ENCODE data around the gene SHPK.

Gene SHPK

GRCh38 chr17:3636154-3636907 lies at the start of gene SHPK, which contains the start of gene CTNS:
Gene SHPK (minus strand): TSS chr17:3636250. CDS start chr17:3636219, 31 bp downstream.
Gene CTNS (plus strand): TSS chr17:3636760. CDS start chr17:3640207, 3,447 bp downstream.
- peak; percentile 86 for DNase-seq

- no peak for DNase-seq
Measured at GRCh38 chr17:3685174-3685573, 49.1 kb upstream of the SHPK start.

- DNase-seq, result no peak
Measured at GRCh38 chr17:3683054-3683511, 47.0 kb upstream of the SHPK start.

GRCh38 chr17:3682033-3682432 lies 46.0 kb upstream of the SHPK start:
- DNase-seq, result no peak

- DNase-seq, result no peak
Measured at GRCh38 chr17:3681565-3681964, 45.5 kb upstream of the SHPK start.

- no peak for DNase-seq
Measured at GRCh38 chr17:3681057-3681456, 45.0 kb upstream of the SHPK start.

- no peak for DNase-seq
Measured at GRCh38 chr17:3679531-3680126, 43.6 kb upstream of the SHPK start.

- no peak for DNase-seq
Measured at GRCh38 chr17:3678821-3679530, 42.9 kb upstream of the SHPK start.

GRCh38 chr17:3678095-3678820 lies 42.2 kb upstream of the SHPK start:
- no peak for DNase-seq

- DNase-seq, result no peak
Measured at GRCh38 chr17:3675886-3676285, 39.8 kb upstream of the SHPK start.

- no peak for DNase-seq
Measured at GRCh38 chr17:3672571-3672970, 36.5 kb upstream of the SHPK start.

GRCh38 chr17:3669548-3669947 lies 33.5 kb upstream of the SHPK start:
- no peak for DNase-seq

GRCh38 chr17:3669085-3669347 lies 33.0 kb upstream of the SHPK start:
- DNase-seq, result no peak

- DNase-seq, result peak; percentile 86
Measured at GRCh38 chr17:3668279-3669084, 32.4 kb upstream of the SHPK start, which contains the start of the genes EMC6 and TAX1BP3. Gene EMC6 (plus strand): TSS chr17:3668812. CDS start chr17:3669147, 335 bp downstream. Gene TAX1BP3 (minus strand): TSS chr17:3668578. CDS start chr17:3668526, 52 bp downstream.

GRCh38 chr17:3667366-3668278 lies 31.6 kb upstream of the SHPK start:
- DNase-seq, result peak; percentile 39

GRCh38 chr17:3666516-3666915 lies 30.5 kb upstream of the SHPK start:
- no peak for DNase-seq

GRCh38 chr17:3665834-3666233 lies 29.8 kb upstream of the SHPK start:
- DNase-seq, result no peak

- no peak for DNase-seq
Measured at GRCh38 chr17:3663102-3664011, 27.3 kb upstream of the SHPK start.

GRCh38 chr17:3660311-3660891 lies 24.4 kb upstream of the SHPK start:
- DNase-seq, result no peak
